GM19035 (cell line): ENCODE data around the gene PAPSS1.

Experiments used
- ATAC-seq: cut with Tn5 transposase; IDR thresholded peaks from one replicate; pipeline ENCODE4 v1.9.1; 2021; ENCODE audit not compliant: unreplicated experiment

Gene PAPSS1

DNA sequence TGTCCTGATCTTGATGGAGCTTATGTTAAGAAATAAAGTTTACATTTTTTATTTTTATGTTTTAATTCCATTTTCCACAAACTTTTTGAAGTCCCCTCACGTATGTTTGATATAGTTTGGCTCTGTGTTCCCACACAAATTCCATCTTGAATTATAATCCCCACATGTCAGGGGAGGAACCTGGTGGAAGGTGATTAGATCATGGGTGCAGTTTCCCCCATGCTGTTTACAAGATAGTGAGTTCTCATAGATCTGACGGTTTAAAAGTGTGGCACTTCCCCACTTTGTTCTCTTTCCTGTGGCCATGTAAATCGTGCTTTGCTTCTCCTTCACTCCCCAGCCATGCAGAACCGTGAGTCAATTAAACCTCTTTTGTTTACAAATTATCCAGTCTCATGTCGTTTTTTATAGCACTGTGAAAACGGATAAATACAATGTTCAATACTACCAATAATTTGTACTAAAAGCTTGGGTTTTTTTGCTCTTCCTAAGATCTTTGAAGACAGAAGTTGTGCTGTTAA, 89.8 kb downstream of the PAPSS1 start:
- ATAC-seq = no peak

DNA sequence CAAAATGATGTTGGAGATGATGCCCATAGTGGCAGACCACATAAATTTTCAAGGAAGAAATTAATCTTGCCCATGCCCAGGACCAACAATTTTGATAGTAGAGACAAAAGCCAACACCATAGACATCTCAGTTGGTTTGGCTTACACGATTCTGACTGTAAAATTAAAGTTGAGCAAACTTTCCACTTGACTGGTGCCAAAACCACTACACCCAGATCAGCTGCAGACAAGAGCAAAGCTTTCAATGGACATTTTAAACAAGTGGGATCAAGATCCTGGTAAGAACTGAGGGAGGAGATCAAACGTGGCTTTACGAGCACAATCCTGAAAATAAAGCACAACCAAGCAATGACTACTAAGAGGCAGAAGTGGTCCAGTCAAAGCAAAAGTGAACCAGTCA, 90.7 kb downstream of the PAPSS1 start:
- no peak for ATAC-seq

DNA sequence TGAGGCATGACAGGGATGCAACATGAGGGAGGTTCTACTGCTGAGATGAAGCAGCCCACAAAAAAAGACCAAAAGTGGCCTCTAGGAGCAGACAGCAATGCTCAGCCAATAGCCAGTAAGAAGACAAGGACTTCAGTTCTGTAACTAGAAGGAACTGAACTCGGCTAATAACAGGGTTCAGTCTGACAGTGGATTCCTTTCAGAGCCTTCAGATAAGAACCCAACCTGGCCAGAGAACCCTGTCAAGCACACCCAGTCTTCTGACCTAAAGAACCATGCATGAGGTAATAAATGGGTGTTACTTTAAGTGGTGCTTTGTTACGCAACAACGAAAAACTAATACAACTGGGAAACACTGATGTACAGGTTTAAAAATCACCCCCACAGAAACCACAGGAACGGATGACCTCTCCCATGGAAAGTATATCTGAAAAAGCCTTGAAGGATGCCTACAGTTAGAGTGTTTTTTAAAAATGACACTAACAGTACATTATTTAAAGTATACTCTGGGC, 94.6 kb downstream of the PAPSS1 start:
- no peak for ATAC-seq

DNA sequence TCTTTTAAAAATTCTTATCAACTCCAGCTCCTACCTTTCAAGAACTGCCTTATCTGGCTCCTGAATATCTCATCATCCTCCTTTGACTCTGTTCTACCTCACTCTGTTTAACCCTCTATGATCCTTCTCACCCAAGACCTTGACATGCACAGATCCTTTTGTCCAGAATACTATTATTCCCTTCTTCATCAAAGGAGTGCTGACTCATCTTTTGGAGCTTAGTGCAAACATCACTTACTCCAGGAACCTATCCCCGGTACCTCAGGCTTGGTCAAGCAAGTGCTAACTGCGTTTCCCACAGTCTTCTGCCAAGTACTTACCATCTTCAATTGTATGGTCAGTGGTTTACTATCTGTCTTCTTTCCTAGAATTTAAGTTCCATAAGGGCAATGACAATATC, 96.0 kb downstream of the PAPSS1 start:
- ATAC-seq = no peak

DNA sequence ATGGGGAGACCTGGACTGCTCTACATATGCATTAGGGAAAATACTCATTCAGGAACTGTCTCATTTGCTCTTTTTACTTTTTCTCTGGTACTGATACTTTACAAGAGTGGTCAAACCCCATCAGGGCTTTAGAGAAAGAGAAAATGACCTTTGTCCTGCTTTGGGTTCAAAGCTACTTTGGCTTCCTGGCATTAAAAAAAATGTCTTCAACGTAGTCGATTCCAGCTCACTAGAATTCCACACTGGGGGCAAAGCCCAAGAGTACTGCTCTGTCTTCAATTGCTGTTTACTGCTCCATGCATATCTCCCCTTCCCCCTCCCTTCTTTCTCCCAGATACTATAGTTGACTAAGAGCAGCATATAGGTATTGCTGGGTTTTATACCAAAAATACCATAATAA, 98.0 kb downstream of the PAPSS1 start:
- ATAC-seq = no peak

DNA sequence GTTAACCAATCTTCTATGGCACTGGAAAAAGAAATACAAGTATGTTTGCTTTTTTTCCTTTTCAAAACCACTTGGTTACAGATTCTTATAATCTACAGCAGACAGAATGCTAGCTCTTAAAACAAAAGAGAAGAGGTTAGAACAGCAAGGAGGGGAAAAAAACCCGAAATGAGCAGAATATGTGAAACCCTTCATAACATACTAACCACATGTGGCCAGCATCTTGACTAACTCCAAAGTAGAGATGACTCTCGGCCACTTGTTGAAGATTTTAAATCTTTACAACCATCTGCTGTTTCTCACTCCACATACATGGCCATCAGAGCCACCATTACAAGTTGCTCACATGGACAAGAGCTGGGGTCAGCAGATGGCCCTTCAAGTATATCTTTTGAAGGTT, 100.3 kb downstream of the PAPSS1 start:
- ATAC-seq = no peak

DNA sequence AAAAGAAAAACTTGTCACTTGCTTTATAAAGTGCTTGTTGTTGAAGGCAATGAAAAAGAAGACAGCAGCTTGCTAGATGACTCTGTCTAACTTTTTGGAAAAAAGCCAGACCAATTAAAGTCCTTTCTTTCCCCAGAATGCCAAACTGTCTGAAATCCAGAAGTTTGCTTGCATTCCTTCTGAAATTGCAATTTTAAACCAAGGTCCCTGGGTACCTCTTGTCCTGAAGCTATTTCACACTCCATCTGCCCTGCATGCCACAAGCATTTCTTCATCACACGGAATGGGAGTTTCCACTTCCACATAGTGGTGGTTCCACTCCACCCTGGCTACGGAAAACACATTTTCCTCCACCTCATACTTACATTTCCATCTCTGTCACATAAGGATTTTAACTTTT, 101.0 kb downstream of the PAPSS1 start:
- no peak for ATAC-seq

DNA sequence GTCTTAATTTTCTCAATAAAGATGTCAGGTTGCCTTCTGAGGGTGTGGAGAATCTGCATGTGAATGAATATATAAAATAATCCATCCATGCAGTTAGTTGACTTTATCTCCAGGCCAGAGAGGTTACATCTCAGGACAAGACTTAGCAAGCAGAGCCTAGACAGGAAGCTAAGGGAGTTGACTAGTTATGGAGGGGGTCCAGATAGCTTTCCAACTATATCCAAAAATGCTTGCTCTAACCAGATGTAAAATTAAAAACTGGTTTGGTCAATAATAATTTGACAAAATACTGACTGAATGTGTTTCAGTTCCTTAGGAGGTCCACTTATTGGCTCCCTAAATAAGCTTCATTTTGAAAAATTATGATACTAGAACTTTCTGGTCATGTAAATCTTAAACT, 101.4 kb downstream of the PAPSS1 start:
- no peak for ATAC-seq

DNA sequence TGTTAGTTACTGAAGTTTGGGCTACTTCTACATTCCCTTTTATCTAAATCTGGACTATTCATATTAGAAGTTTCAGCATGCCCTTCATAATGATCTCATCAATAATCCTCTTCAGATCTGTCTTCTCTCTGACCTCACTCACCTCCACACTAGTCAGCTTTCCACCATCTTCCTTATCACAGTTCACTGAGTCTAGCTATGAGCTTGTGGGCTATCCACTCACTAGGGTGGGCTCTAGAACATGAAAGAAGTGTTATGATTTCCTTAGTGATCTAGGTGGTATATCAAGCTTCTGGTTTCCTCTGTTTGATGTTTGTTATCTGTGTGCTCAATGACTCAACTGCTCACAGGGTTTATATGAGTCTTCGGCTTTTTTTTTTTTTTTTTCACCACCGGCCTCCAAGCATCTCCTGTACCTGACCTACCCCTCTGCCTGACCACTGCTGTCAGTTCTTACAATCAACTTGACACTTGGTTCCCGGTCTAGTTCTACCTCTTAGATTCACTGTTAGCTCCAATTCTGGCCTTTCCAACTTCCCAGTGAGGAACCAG, 103.1 kb downstream of the PAPSS1 start:
- ATAC-seq = no peak

DNA sequence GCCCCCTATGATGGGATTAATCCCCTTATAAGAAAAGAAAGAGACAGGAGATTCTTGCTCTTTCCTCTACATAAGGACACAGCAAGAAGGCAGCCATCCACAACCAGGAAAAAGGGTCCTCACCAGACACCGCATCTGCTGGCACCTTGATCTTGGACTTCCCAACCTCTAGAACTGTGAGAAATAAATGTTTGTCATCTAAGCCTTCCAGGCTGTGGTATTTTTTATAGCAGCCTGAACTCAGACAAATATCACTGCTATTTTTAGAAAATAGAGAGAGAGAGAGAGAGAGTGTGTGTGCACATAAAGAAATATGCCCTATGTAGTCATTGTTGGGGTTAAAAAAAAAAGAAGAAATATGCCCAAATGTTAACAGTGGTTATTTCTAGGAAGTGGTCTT, 104.2 kb downstream of the PAPSS1 start:
- no peak for ATAC-seq

DNA sequence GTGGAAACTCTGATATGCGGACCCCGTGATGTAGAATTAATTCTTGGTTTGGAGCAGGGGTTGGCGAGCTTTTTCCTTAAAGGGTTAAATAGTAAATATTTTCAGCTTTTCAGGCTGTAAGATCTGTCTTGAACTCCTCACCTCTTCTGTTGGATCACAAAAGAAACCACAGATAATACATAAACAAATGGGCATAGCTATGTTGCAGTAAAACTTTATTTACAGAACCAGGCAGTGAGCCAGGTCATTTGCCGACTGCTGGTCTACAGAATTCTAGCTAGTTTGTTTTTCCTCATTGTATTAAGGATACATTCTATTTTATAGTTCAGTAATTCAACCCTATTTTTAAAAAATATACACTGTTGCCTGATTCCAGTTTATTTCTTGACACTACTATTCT, 116.6 kb downstream of the PAPSS1 start:
- ATAC-seq = no peak

DNA sequence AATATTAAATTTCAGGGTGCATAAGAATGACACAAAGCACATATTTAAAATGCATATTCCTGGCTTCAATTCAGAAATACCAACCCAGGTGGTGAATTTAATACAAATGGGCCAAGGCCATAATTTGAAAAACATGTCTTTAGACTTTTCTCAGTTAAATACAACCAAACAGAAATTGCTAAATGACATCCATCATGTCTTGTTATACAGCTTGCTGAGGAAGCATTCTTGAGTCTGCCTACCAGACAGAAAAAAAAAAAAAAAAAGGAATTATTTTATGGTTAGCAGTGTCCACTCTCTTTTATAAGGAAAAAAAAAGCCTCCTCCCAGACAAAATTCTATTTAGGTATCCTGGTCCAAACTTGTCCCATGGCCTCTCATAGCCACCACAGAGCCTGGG, 119.1 kb downstream of the PAPSS1 start:
- ATAC-seq = no peak

DNA sequence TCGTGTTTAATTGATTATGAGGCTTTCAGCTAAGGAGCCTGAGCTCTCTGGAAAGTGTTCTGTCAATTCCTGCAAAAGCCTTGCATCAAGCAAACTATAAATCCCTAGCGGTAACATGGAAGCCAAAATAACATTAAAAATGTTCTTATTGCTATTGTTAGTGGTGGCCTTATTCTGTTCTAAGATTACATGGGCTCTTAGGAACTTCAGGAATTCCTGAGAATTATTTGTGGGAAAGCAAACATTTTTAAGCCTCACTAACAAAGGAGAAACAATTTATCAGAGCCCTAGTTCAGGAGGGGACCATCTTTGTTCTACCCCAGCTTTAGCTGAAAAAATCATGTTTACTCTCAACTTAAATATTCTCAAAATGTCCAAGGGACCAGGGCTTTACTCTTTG, 119.6 kb downstream of the PAPSS1 start:
- ATAC-seq = no peak

DNA sequence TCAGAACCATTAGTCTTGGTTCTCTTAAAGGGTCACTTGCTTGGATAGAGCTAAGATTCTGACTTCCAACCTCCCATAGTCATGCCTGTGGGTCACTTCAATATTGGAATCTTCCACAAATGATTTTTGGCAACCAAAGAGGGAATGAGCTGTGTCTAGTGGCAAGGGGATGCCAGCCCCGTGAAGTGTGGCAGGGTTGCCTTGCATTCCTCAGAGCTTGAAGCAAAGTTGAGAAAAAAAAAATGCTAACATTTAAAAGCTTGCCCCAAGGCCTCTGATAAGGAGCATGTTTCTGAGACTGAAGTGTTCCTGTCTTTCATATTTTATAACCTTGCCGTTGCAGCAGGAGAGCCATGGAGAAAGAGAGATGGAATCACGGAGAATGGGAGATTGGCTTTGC, 120.2 kb downstream of the PAPSS1 start:
- ATAC-seq = no peak

DNA sequence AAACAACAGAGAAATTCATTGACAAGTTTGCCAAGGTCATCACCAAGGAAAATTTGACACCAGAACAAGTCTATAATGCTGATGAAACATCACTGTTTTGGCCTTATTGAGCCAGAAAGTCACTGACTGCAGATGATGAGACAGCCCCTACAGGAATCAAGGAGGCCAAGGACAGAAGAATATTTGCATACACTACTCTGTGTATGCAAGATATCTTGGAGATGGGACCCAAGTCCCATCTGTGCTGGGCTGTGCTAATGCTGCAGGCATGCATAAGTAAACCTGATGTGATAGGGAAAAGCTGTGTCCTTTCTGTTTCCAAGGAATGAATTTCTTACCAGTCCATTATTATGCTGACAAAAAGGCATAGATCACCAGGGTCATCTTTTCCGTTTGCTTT, 126.8 kb downstream of the PAPSS1 start:
- ATAC-seq = no peak

DNA sequence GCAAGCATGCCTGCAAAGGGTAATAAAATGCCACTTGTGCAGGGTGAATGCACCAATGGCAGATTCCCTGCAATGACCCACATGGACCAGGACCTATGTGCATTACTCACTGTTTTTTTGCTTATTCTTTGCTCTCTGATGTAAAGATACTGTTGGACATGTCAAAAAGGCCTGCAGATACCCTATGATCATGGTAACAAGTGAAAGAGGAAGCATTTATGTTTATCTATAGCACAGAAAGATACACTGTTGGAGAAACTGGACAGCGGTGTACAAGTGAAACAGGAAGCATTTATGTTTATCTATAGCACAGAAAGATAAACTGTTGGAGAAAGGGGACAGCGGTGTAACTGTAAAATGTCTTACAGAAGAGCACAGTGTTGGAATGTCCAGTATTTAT, 127.5 kb downstream of the PAPSS1 start:
- peak; percentile 85 for ATAC-seq

DNA sequence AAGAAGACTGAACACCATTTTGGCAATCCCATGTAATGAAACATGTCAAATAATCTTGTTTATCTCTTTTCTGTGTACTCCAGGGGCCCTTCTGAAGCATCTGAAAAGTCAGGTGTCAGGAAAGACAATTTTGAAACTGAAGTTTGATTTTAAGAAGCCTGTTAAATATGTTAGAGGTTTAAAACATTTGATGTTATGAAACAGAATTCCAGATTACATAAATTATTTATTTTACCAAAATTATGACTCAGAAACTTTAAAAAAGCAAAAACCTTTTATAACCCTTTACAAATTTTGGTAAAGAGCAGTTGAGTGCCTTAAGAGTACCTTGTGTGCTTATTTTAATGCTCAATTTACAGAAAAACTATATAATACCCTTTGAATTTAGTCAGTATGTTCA, 130.8 kb downstream of the PAPSS1 start:
- no peak for ATAC-seq

DNA sequence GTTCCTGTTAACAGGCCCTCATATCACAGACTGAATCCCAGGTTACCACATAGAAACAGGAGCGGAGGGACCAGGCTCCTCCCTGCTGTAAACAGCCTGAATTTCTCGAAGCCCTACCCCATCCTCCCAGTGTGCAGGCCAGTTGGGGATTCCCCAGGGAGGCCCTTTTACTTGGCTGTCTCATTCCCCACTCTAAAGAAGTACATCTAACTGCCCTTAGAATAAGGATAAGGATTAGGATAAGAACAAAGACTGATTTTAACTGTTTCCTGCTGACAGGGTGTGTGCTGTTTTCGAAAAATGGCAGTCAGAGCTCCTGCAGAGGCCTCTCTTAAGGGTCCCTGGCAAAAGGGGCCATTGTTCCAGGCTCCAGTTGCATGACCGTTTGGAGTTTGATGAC, 133.7 kb downstream of the PAPSS1 start:
- ATAC-seq = no peak

DNA sequence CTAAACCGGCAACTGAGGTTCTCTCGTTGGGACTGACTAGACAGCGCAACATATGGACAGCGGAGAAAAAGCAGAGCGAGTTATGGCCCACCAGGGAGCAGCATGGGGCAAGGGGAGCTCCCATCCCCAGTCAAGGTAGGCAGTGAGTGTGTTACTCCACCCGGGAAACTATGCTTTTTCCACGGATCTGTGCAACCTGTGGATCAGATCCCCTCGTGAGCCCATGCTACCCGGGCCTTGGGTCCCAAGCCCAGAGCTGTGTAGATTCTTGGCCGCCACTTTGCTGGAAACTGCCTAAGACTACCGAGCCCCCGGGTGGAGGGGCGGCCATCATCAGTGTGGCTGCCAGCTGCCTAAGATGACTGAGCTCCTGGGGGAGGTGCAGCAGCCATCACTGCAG, 140.9 kb downstream of the PAPSS1 start:
- no peak for ATAC-seq

DNA sequence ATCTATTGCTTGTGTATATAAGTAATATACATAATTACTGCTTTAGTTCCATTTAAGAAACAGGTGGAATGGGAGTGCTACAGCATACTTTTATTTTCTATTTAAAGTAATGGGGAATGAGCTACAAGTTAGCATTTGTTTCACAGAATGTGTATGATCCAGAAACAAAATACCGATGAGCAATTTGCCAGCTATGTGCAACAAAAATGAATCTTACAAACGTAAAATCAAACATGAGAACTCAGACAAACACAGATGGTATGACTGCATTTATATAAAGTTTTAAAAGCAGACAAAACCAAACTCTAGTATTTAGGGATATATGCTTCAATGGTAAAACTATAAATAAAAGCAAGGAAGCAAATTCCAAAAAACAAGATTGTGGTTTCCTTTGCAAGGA, 141.7 kb downstream of the PAPSS1 start:
- no peak for ATAC-seq

DNA sequence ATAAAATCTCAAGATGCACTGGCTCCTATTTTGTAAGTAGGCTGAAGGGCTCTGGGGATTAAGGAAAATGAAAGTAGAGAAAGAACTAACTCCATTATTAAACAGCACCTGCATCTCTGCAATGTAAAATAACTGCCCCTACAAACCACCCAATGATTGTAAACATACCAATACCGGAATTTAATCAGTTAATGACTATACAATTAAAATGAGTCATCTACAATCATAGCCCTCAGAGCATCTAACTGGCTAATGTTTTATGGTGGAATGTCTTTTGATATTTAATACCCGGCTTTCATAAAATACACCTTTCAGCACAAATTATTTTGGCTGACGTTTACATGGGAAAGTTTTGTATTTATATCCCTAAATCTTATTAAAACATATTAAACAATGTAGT, 142.3 kb downstream of the PAPSS1 start:
- ATAC-seq = no peak

DNA sequence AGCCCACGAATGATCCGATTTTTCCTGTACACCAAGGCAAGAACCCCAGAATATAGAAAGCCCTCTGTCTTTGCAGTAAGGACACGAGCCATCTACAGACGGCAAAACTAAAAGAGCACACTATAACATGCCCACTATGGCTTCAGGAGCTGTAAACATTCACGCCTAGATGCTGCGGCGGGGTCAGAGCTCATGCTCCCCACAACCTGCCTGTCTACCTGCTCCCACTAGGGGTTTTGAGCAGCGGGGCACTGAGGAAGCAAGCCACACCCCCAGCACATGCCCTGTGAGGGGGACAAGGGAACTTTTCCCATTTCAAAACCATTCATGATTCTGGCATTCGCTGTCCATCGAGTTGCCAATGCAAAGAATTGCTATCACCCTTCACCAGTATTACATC, 144.8 kb downstream of the PAPSS1 start:
- no peak for ATAC-seq

DNA sequence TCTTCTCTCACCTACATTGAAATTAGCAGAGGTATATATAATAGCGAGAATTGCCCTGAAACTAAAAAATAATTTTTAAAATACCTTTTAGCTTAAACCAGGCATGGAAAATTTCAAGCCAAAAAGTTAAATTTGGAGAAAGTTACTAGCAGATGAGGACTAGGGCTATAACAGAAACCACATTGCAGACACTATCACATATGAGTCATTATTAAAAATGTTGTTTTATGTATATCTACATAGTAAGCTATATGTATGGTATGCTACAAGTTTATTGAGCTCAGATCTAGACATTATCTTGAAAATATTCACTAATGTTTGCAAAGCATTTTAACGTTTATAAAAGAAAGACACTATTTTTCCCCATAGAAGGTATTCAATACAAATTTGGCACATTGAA, 147.8 kb downstream of the PAPSS1 start:
- no peak for ATAC-seq
